HEK293 (cell line): Measurements from ENCODE around the gene JMJD6.

Experiments
- OVOL3 ChIP-seq: fragments of 450-650 bp; formaldehyde crosslinking; IDR thresholded peaks from 2 replicates; pipeline ENCODE4 v1.5.1; 2016; ENCODE audit warnings: missing biosample characterization, missing genetic modification characterization
- PRDM10 ChIP-seq: fragments of 450-650 bp; formaldehyde crosslinking; IDR thresholded peaks from 2 replicates; pipeline ENCODE4 v1.5.1; 2016; ENCODE audit warnings: missing biosample characterization, missing genetic modification characterization
- SETDB1 ChIP-seq: IDR thresholded peaks from one replicate; pipeline ENCODE4 v1.6.1; 2017; ENCODE audit warnings: mild to moderate bottlenecking, low read length, moderate library complexity, mixed read lengths; ENCODE audit not compliant: insufficient read length
- ZBTB11 ChIP-seq: fragments of 450-650 bp; formaldehyde crosslinking; conservative IDR thresholded peaks from 2 replicates; pipeline ENCODE4 v1.5.1; 2016; ENCODE audit warnings: low read depth, missing biosample characterization, missing genetic modification characterization
- ZNF140 ChIP-seq: fragments of 450-650 bp; formaldehyde crosslinking; IDR thresholded peaks from 2 replicates; pipeline ENCODE4 v1.5.1; 2016; ENCODE audit warnings: missing biosample characterization, missing genetic modification characterization
- ZNF2 ChIP-seq: fragments of 450-650 bp; formaldehyde crosslinking; IDR thresholded peaks from 2 replicates; pipeline ENCODE4 v1.5.1; 2016; ENCODE audit warnings: missing biosample characterization, missing genetic modification characterization
- ZNF239 ChIP-seq: fragments of 450-650 bp; formaldehyde crosslinking; IDR thresholded peaks from 2 replicates; pipeline ENCODE4 v1.5.1; 2016; ENCODE audit warnings: missing biosample characterization, missing genetic modification characterization
- ZNF280C ChIP-seq: fragments of 450-650 bp; formaldehyde crosslinking; IDR thresholded peaks from 2 replicates; pipeline ENCODE4 v1.5.1; 2016; ENCODE audit warnings: missing biosample characterization, missing genetic modification characterization
- ZNF280D ChIP-seq: fragments of 450-650 bp; formaldehyde crosslinking; IDR thresholded peaks from 2 replicates; pipeline ENCODE4 v1.5.1; 2016; ENCODE audit warnings: missing biosample characterization, missing genetic modification characterization
- ZNF391 ChIP-seq: fragments of 450-650 bp; formaldehyde crosslinking; IDR thresholded peaks from 2 replicates; pipeline ENCODE4 v1.5.1; 2016; ENCODE audit warnings: low read depth, missing biosample characterization, missing genetic modification characterization, borderline replicate concordance
- ZNF433 ChIP-seq: fragments of 450-650 bp; formaldehyde crosslinking; IDR thresholded peaks from 2 replicates; pipeline ENCODE4 v1.5.1; 2016; ENCODE audit warnings: missing biosample characterization, missing genetic modification characterization, low read depth
- ZNF510 ChIP-seq: fragments of 450-650 bp; formaldehyde crosslinking; IDR thresholded peaks from 2 replicates; pipeline ENCODE4 v1.5.1; 2018; ENCODE audit warnings: mild to moderate bottlenecking, missing genetic modification characterization, missing biosample characterization; ENCODE audit not compliant: insufficient replicate concordance
- ZNF518A ChIP-seq: fragments of 450-650 bp; formaldehyde crosslinking; conservative IDR thresholded peaks from 2 replicates; pipeline ENCODE4 v1.5.1; 2016; ENCODE audit warnings: low read depth, missing biosample characterization, missing genetic modification characterization
- ZNF692 ChIP-seq: fragments of 450-650 bp; formaldehyde crosslinking; IDR thresholded peaks from 2 replicates; pipeline ENCODE4 v1.5.1; 2016; ENCODE audit warnings: missing biosample characterization, missing genetic modification characterization
- ZNF768 ChIP-seq: fragments of 450-650 bp; formaldehyde crosslinking; IDR thresholded peaks from 2 replicates; pipeline ENCODE4 v1.5.1; 2018; ENCODE audit warnings: missing biosample characterization, mild to moderate bottlenecking, missing genetic modification characterization
- ZNF792 ChIP-seq: fragments of 450-650 bp; formaldehyde crosslinking; IDR thresholded peaks from 2 replicates; pipeline ENCODE4 v1.5.1; 2016; ENCODE audit warnings: missing biosample characterization, missing genetic modification characterization
- TF ChIP-seq, protein P1 (sequence below): fragments of 450-650 bp; formaldehyde crosslinking; IDR thresholded peaks from 2 replicates; pipeline ENCODE4 v1.5.1; 2017; ENCODE audit warnings: missing biosample characterization, missing genetic modification characterization

JMJD6 gene

DNA sequence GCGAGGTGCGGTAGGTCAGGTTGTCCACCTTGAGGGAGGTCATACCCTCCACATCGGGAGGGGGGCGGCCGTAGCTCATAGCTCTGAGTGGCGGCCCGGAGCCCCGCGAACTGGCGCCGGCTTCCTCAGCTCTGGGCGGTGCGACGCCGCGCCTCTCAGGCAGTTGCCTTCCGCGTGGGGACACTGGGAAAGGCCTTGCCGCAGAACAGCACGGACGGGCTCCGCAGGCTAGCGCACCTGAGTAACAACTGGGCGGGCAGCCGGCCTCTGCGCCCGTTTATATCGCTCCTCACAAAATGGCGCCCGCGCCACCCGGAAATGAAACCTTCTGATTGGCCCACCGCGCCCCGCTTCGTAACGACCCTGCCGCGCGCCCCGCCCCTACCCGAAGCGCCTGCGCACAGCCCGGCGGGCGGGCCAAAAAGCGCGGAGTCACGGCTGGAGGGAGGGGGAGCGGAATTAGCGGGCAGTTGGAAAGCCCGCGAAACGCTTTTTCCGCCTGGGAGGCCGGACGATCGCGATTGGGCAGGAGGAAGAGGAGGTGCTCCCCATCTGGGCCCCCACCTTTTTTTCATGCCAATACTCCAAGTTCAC lies 10.8 kb upstream of the JMJD6 start, which contains the start of gene SRSF2 (continued):
- TF ChIP-seq ZNF280C (tag by site-specific recombination) (no peak), ZNF239 (tag by site-specific recombination) (peak; percentile 78; the same call in 1 of the 2 replicates), PRDM10 (tag by site-specific recombination) (no peak; the same call in none of the 2 replicates), ZNF140 (peak; percentile 95), ZBTB11 (tag by site-specific recombination) (peak; percentile 99), SETDB1 (no peak), ZNF518A (tag by site-specific recombination) (peak; percentile 53; the same call in 1 of the 2 replicates), ZNF792 (tag by site-specific recombination) (peak; percentile 24; the same call in 1 of the 2 replicates), ZNF391 (tag by site-specific recombination) (peak; percentile 96; the same call in 1 of the 2 replicates), ZNF510 (tag by site-specific recombination) (no peak), ZNF280D (tag by site-specific recombination) (0 out of 2 replicates have a peak, but pooled peaks have one; percentile 30), ZNF768 (tag by site-specific recombination) (no peak; the same call in 1 of the 2 replicates), ZNF433 (no peak), ZNF692 (tag by site-specific recombination) (no peak), OVOL3 (tag by site-specific recombination) (peak; percentile 71; the same call in 1 of the 2 replicates), ZNF2 (tag by site-specific recombination) (peak; percentile 97)
- TF ChIP-seq, protein P1, sequence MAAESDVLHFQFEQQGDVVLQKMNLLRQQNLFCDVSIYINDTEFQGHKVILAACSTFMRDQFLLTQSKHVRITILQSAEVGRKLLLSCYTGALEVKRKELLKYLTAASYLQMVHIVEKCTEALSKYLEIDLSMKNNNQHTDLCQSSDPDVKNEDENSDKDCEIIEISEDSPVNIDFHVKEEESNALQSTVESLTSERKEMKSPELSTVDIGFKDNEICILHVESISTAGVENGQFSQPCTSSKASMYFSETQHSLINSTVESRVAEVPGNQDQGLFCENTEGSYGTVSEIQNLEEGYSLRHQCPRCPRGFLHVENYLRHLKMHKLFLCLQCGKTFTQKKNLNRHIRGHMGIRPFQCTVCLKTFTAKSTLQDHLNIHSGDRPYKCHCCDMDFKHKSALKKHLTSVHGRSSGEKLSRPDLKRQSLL (tag by site-specific recombination): 0 out of 2 replicates have a peak, but pooled peaks have one; percentile 8
